IPS DF 4.7 (cell line): ENCODE data around the gene TMEM208.

Experiments
- DNase-seq: peaks from one replicate; pipeline ENCODE4 v3.0.0-alpha.2; 2013; ENCODE audit warnings: low spot score; ENCODE audit errors: extremely low read depth

The TMEM208 gene

GRCh38 chr16:67277294-67277998 lies 50.5 kb downstream of the TMEM208 start:
- DNase-seq, result no peak

GRCh38 chr16:67277999-67278772 lies 51.3 kb downstream of the TMEM208 start:
- DNase-seq, result no peak
